ENCODE measurements around the gene MAGOH.
"Not testable (repeated sequence)": the region's sequence is repeated elsewhere in the genome, so short reads cannot be mapped to it uniquely, and the experiment has no call there.

MAGOH gene

DNA sequence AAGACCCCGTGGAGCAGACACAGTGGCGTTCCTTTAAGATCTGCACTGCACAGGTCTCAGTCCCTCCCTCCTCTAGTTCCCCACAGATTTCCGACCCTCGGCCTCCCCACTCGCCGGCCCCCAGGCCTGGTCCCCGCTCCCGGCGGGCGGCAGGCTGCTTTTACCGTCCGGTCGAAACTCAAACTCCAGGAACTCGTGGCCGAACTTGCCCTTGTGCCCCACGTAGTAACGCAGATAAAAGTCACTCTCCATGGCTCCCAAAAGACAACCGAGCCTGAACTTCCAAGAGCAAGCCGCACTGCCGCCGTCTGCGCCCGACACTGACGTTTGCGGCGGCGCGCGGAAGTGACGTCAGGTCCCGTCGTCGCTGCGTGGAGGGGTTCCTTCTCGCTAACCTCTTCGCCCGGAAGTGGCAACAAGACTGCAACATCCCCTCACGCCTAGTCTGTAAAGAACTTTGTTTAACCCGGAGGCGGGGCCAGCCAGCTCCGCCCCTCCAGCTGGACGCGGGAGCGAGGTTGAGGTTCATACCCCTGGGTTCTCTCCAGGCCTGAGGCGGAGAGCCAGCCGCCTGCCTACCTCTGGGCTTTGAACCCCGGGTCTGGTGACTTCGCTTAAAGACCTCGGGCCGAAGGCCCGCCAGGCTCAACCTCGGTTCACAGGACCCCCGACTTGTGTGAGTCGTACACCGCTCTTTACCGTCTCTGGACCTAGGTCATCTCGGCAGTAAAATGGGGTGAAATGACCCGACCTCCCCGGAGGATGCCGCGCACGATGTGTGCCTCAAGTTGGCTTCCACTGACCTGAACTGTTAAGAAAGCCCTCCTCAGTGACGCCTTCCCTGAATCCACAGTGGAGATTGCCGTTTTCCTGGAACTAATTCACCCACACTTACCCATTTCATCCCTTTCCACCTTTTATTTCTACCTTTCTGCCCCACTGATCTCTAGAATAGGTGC, at the start of gene MAGOH:
MAGOH (minus strand) TSS at position 322 of the 959 bp plus-strand sequence; CDS start at position 252, 70 bp downstream.
- peak; percentile 96 for DNase-seq (ENCODE audit: low read depth, low spot score)
- in situ Hi-C loops (cut with HindIII; ENCODE audit: low sequenced_read_pairs) = no loop called here
- H3K4me3 ChIP-seq (ENCODE audit: low read depth, low read length) = peak within 1 kb of the TSS; percentile 98
- TF ChIP-seq, protein P1, sequence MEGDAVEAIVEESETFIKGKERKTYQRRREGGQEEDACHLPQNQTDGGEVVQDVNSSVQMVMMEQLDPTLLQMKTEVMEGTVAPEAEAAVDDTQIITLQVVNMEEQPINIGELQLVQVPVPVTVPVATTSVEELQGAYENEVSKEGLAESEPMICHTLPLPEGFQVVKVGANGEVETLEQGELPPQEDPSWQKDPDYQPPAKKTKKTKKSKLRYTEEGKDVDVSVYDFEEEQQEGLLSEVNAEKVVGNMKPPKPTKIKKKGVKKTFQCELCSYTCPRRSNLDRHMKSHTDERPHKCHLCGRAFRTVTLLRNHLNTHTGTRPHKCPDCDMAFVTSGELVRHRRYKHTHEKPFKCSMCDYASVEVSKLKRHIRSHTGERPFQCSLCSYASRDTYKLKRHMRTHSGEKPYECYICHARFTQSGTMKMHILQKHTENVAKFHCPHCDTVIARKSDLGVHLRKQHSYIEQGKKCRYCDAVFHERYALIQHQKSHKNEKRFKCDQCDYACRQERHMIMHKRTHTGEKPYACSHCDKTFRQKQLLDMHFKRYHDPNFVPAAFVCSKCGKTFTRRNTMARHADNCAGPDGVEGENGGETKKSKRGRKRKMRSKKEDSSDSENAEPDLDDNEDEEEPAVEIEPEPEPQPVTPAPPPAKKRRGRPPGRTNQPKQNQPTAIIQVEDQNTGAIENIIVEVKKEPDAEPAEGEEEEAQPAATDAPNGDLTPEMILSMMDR (IDR thresholded peaks at IDR 0.05; ENCODE audit: low read depth, low read length) = no peak

DNA sequence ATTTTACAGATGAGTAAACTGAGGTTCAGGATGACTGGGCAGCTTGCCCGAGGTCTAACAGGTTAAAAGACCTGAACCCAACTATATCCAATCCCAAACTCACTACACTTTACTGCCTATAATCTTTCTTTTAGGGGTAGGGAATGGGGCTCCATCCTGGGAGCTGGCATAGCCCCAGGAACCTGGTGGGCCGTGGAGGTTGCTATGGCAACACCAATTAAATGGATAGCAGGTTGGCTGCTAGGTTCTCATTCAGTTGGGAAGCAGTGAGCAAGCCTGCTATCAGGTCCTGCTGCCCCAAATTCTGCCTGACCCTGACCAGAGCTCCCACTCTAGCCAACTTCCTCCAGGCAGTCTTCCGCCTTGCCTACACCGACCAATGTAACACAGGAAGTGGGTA, 48.6 kb upstream of the MAGOH start:
- in situ Hi-C loops (cut with HindIII; ENCODE audit: low sequenced_read_pairs) = loop anchor here (25.0 kb wide), 1 partner anchor 100 kb away; no protein-coding TSS in a partner anchor
- DNase-seq (ENCODE audit: low read depth, low spot score) = no peak
- TF ChIP-seq, protein P1 (IDR thresholded peaks at IDR 0.05; ENCODE audit: low read depth, low read length) = no peak

DNA sequence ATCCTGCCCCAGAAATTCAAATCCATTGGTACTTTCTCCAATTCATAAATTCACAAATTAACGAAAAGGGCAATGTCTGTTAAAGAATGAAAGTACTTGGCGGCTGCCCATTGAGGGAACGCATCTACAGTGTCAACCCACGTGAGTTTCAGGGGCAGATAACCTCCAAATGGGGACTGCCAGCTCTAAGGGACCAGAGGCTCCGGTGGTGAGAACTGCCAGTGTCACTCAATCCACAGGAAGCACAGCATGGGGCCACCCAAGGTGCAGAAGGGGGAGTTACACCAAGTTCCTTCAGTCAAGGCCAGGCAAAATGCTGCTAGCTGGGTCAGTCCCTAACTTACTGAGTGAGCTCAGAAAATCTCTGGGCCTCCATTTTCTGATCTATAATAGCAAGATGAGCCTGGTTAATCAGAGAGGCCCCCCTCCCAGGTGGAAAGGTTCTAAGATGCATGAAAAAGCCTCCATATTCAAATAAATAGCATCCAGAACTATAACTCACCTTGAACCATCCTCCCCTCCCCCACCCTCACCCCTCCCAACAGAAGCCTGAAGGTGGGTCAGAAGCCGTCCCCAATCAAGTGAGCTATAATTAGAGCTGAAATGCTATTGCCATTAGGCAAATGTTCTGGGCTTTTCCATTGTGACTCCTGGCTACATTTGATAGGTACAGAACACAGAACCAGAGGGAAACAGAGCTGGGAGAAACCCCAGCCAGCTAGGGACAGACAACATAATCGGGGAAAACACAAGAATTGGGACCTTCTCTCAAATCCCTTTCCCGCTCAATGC, 47.8 kb upstream of the MAGOH start:
- TF ChIP-seq, protein P1 (IDR thresholded peaks at IDR 0.05; ENCODE audit: low read depth, low read length) = no peak
- H3K4me3 ChIP-seq (ENCODE audit: low read depth, low read length) = no peak overlapping the region
- in situ Hi-C loops (cut with HindIII; ENCODE audit: low sequenced_read_pairs) = loop anchor here (25.0 kb wide), 1 partner anchor 101 kb away; no protein-coding TSS in a partner anchor

More for the DNA sequence above, 48.6 kb upstream of the MAGOH start:
- H3K4me3 ChIP-seq (ENCODE audit: low read depth, low read length) = no peak overlapping the region

DNA sequence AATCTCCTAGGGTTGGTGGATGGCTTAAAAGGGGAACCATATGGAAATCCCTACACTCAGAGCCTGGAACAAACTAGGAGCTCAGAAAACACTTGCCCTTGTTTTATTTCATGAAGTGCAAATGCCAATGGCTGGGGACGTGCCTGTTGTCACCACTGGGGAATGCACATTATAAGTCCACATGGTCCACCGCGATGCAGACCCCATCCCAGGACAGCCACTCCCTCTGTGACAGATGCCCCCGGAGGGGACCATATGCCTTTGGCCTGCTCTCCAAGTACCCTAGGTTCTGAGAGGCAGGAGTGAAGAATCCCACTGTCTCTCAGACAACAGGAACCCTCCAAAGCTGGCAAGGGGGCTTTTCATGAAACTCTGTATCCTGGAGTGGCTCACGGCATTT, 47.2 kb upstream of the MAGOH start:
- TF ChIP-seq, protein P1 (IDR thresholded peaks at IDR 0.05; ENCODE audit: low read depth, low read length) = no peak
- no peak for DNase-seq (ENCODE audit: low read depth, low spot score)
- in situ Hi-C loops (cut with HindIII; ENCODE audit: low sequenced_read_pairs) = loop anchor here (25.0 kb wide), 1 partner anchor 102 kb away; no protein-coding TSS in a partner anchor
- H3K4me3 ChIP-seq (ENCODE audit: low read depth, low read length) = no peak overlapping the region

More for the DNA sequence above, 47.8 kb upstream of the MAGOH start:
- no peak for DNase-seq (ENCODE audit: low read depth, low spot score)

DNA sequence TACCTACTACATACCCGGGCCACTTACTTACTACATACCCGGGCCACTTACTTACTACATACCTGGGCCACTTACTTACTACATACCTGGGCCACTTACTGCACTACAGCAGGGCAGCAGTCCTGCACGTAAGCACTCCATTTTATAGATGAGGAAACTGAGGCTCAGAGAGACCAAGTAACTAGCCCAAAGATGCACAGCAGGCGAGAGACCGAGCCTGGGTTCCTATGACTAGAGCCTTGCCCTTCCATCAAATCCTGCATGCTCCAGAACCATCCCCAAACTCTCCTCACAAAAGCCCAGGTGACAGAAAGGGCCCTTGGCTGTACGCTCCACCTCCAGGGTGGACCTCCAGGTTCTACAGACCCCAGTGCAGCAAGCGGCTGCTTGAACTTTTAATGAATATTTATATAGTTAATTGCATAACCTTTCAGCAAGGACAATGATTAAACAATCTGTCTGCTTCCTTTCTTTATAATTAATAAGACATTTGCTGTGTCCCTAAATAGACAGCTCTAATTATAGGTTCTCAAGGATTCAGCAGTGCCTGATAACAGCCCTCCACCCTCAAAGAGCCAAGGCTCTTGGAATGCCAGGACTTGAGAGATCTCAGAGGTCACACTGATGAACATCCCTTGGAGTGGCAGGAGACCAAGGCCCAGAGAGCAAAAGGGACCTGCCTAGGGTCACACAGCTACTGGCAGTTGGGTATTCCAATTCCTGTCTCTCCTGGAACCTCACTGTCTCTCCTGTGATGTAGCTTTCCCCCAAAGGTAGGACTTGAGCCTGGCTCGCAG, 46.1 kb upstream of the MAGOH start:
- TF ChIP-seq, protein P1 (IDR thresholded peaks at IDR 0.05; ENCODE audit: low read depth, low read length) = no peak
- in situ Hi-C loops (cut with HindIII; ENCODE audit: low sequenced_read_pairs) = loop anchor here (25.0 kb wide), 1 partner anchor 103 kb away; no protein-coding TSS in a partner anchor
- no peak for DNase-seq (ENCODE audit: low read depth, low spot score)
- no peak overlapping the region for H3K4me3 ChIP-seq (ENCODE audit: low read depth, low read length)

DNA sequence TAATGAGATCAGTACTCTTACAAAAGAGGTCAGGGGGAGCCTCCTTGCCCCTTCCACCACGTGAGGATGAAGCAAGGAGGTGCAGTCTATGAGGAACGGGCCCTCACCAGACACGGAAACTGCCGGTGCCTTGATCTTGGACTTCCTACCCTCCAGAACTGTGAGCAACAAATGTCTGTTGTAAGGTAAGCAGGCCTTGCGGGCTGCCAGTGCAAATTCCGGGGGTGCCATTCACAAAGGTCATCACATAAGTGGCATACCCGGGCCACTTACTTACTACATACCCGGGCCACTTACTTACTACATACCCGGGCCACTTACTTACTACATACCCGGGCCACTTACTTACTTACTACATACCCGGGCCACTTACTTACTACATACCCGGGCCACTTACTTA, 44.8 kb upstream of the MAGOH start:
- in situ Hi-C loops (cut with HindIII; ENCODE audit: low sequenced_read_pairs) = loop anchor here (25.0 kb wide), 1 partner anchor 104 kb away; no protein-coding TSS in a partner anchor
- not testable (repeated sequence) for DNase-seq (ENCODE audit: low read depth, low spot score); H3K4me3 ChIP-seq (ENCODE audit: low read depth, low read length)
